Kasumi-1 (cell line): ENCODE data around the gene C20orf204.
"Not testable (repeated sequence)": the region's sequence is repeated elsewhere in the genome, so short reads cannot be mapped to it uniquely, and the experiment has no call there.

Source experiments
- DNase-seq, 2 experiments: peaks; one replicate each; lab custom pipeline; 2025; lab: John Stamatoyannopoulos, UW

Gene C20orf204, protein sequence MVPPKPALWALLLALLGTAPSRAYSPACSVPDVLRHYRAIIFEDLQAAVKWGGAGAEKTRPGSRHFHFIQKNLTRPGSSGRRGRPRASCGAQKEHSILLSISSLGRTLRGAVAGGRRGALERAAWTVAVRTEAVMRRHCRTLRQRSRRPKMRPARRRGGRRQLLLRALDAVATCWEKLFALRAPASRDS

DNA sequence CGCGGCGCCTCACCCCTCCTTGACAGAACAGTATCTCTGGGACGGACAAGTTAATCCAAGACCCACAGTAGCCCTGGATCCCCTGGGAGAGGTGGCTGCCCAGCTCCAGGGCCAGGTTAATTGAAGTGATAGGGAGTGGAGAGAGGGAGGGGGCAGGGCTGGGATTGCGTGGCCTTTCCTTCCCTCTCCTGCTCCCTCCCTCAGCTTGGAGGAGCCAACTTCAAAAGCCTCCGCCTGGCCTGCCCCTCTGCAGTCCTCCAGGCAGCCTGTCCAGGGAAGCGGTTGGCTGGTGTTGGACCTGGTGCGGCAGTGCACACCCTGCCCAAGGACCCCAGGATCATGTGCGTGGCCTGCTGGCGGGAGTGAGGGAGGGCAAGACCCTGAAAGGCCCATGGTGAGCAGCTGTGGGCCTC lies at the start of gene C20orf204:
Gene C20orf204, plus strand, starts transcription at position 250 of the 413 bp plus-strand sequence. Its CDS starts 142 bp downstream, at position 392.
- no peak for DNase-seq

DNA sequence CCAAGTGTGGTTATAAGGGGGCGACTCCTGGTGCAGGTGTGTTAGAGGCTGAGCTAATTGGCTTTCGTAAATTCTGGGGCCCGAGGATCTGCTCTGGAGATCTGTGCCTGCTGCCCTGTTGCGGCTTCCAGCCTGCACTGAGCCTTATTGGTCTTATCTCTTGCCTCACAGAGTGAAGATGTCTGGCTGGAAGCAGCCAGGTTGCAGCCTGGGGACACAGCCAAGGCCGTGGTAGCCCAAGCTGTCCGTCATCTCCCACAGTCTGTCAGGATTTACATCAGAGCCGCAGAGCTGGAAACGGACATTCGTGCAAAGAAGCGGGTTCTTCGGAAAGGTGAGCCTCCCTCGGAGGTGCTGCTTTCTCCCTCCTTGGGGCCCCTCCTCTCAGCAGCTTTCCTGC lies 35.1 kb upstream of the C20orf204 start:
- no peak for DNase-seq

DNA sequence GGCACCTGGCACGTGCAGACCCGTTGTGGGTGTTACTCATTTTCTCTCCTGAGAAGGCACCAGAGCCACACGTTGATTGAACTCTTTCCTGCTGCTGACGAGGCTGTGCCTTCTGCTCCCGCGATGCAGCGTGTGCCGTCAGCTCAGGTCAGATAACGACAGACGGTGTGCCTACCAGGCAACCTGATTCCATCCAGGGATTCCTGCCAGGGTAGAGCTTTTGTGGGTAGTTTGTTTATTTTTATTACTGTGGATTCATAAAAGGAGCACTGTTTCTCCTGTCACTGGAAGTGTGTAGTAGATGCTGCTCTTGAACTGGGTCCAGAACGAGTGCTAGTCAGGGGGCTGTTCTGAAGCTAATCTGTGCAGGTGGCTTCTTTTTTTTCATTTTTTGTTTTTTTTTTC lies 34.4 kb upstream of the C20orf204 start:
- DNase-seq: no peak

DNA sequence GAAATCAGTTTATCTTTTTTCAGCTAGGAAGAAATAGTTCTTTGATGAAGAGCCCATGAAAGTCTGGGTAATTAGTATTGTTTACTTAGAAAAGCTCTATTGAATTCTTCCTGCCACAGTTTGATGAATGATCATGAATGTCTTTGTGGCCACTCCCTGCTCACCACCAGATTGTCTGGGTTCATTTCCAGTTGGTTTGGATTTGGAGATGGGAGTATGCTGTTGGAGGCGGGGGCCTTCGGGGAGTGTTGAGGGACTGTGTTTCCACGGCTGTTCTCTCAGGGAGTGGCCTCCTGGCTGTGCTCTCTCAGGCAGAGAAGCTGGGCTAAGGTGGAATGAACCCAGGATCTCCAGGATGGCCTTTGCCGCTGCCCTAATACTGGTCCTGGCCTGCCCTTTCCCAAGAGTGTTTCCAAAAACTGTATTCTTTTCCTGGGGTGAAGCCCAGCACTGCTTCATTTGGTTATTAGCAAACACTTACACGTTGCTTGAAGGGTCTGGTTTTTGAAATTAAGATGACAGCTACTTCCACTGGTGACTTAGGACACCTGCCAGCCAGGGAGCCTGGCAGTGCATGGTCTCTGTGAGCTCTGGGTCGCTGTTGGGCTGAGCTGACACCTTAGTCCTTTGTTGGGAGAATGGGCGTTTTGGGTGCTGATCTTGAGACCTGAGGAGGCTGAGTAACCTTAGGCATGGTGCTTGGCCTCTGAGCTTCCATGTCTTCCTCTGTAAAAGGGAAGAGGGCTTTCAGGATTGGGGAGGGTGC lies 31.8 kb upstream of the C20orf204 start:
- no peak for DNase-seq

DNA sequence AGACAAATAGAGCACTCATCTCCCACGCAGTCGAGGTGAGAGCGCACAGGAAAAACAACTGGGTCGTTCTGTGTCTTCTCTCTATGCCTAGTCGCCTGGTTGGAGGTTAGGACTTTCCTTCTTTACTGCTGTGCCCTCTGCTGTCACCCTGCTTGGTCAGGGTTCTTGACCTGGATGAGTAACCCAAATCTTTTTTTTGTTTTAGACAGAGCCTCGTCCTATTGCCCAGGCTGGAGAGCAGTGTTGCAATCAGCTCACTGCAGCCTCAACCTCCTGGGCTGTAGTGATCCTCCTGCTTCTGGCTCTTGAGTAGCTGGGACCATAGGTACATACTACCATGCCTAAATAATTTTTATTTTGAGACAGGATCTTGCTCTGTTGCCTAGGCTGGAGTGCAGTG lies 30.6 kb upstream of the C20orf204 start:
- DNase-seq: no peak

DNA sequence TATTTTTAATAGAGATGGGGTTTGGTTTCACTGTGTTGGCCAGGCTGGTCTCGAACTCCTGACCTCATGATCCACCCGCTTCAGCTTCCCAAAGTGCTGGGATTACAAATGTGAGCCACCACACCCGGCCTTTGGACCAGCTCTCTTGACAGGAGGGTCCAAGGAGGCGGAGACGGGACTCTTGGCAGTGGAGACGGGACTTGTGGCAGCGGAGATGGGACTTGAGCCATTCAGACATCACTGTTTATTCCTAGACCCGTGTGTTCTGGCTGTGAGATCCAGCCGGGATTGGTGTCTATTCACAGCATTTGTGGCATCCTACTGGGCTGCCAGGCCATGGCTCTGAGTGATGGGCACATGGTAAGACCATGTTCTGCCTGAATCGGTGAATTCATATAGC lies 29.5 kb upstream of the C20orf204 start:
- no peak for DNase-seq

DNA sequence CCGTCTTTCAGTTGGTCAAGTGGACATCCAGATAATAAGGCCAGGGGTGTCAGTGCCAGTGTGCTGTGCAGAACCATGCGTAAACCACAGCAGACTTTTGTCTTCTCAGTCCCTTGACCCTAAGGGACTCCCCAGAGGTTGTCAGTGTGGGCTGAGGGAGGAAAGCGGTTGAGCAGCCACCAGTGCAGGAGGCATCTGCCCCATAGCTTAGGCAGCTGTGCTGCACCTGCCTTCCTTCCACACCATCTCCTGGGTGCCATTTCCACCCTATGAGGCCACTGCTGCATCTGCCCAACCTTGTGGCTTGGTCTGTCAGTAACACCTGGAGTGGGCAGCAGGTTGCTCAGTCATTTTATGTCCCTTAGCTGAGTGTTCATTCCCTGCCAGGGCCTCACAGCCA lies 29.1 kb upstream of the C20orf204 start:
- no peak for DNase-seq

DNA sequence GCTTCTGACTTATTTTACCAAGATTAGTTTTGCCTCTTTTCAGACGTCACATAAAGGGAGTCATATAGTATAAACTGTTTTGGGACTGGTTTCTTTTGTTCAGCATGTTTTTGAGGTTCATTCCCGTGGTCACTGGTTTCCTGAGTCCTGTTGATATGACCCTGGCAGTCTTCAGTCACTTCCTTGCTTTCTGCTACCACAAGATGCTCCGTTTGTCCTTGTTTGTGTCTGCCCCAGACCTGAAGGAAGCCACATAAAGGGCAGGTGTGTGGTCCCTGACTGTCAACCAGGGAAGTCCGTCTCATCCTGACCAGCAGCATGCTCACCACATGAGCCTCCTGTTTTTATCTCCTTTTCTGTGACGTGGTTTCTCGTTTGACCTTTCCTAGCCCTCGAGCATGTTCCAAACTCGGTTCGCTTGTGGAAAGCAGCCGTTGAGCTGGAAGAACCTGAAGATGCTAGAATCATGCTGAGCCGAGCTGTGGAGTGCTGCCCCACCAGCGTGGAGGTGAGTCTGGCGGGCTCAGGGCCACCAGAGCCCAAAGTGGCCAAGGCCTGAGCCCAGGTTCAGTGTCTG lies 26.1 kb upstream of the C20orf204 start:
- DNase-seq: peak; percentile 11 to 28

DNA sequence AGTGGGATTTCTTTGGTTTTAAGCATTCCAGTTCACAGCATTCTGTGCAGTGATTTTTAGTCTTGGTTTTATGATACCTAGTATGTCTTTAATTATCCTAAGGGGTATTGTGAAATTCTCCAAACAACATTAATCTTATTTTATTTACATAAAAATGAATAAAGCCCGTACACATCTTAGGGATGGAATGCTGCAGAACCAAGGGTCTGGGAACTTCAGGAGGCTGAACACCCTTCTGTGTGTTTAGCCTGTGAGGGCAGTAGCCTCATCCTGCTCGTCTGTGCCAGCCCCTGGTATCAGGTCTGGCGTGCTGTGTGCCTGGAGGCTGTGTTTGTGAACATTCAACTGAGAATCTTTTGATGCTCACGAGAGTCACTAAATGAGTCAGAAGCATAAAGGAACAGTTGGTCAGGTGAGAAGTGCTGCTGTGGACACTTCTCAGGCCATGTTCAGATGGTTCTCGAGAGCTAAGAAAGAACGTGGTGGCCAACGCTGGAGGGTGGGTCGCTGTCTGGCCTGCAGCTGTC lies 25.2 kb upstream of the C20orf204 start:
- DNase-seq: no peak

DNA sequence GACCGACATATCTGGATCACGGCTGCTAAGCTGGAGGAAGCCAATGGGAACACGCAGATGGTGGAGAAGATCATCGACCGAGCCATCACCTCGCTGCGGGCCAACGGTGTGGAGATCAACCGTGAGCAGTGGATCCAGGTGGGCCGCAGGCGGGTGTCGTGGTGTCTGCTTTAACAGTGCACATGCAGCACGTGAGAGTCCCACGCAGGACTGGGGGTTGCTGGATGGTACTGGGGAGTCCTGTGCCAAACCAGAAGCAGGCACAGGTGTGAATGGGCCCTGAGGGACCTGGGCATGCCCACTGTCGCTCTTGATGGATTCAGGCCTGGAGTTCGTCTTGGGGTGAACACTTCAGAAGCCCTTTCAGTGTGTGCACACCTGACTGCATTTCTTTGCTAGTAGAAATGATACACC lies 24.6 kb upstream of the C20orf204 start:
- DNase-seq: no peak

DNA sequence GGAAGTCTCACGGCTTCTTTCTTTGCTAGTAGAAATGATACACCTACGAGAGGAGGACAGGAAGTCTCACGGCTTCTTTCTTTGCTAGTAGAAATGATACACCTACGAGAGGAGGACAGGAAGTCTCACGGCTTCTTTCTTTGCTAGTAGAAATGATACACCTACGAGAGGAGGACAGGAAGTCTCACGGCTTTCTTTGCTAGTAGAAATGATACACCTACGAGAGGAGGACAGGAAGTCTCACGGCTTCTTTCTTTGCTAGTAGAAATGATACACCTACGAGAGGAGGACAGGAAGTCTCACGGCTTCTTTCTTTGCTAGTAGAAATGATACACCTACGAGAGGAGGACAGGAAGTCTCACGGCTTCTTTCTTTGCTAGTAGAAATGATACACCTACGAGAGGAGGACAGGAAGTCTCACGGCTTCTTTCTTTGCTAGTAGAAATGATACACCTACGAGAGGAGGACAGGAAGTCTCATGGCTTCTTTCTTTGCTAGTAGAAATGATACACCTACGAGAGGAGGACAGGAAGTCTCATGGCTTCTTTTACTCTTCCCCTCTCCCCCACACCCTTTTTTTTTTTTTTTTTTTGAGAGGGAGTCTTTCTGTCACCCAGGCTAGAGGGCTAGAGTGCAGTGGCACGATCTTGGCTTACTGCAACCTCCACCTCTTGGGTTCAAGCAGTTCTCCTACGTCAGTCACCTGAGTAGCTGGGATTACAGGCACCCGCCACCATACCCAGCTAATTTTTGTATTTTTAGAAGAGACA lies 23.4 kb upstream of the C20orf204 start:
- DNase-seq: not testable (repeated sequence)

DNA sequence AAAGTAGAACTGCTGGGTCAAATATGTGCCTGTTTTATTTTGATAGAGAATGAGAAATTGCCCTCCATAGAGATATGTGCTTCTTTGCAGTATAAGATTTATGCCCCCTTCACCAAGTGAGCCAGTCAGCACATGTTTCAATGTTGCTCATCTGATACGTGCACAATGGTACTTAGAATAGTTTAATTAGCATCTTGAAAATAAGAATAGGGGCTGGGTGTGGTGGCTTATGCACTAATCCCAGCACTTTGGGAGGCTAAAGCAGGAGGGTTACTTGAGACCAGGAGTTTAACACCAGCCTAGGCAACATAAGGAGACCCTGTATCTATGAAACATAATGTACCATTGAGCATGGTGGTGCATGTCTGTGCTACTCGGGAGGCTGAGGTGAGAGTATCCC lies 20.3 kb upstream of the C20orf204 start:
- DNase-seq: no peak

DNA sequence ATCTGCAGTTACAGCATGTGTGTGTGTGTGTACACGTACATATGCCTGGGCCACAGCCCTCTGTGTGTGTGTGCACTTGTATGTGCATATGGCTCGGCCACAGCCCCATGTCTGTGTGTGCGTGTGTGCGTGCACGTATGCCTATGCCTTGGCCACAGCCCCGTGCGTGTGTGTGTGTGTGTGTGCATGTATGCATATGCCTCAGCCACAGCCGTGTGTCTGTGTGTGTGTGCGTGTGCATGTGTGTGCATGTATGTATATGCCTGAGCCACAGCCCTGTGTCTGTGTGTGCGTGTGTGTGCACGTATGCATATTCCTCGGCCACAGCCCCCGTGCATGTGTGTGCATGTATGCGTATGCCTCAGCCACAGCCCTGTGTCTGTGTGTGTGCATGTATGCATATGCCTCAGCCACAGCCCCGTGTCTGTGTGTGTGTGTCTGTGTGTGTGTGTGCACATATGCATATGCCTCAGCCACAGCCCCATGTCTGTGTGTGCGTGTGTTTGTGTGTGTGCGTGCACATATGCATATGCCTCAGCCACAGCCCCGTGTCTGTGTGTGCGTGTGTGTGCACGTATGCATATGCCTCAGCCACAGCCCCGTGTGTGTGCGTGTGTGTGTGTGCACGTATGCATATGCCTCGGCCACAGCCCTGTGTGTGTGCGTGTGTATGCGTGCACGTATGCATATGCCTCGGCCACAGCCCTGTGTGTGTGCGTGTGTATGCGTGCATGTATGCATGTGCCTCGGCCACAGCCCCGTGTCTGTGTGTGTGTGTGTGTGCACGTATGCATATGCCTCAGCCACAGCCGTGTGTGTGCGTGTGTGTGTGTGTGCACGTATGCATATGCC lies 14.6 kb upstream of the C20orf204 start:
- DNase-seq: no peak

DNA sequence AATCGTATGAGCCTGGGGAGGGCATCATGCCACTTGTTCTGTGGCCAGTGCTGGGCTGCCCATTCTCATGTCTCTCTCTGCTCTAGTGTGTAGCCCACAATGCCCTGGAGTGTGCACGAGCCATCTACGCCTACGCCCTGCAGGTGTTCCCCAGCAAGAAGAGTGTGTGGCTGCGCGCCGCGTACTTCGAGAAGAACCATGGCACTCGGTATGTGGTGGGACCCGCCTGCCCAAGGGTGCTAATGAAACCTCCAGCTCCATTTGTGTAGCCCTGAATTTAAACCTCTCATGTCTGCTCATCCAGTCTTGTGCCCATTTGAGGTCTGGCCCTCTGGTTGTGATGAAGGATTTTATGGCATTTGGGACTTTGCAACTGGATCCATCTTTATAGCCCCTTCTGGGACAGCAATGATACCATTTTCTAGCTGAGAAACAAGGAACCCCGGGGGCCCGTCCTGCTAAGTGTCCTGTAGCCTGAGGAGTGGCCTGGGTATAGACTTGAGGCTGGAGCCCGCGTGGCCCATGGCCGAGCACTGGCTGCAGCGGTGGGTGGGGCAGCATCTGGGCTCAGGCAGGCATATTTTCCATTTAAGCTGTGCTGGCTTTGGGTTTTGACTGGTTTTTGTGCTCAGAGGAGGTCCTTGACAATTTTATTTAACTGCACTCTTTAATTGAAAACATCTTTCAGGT lies 13.2 kb upstream of the C20orf204 start:
- DNase-seq: no peak

DNA sequence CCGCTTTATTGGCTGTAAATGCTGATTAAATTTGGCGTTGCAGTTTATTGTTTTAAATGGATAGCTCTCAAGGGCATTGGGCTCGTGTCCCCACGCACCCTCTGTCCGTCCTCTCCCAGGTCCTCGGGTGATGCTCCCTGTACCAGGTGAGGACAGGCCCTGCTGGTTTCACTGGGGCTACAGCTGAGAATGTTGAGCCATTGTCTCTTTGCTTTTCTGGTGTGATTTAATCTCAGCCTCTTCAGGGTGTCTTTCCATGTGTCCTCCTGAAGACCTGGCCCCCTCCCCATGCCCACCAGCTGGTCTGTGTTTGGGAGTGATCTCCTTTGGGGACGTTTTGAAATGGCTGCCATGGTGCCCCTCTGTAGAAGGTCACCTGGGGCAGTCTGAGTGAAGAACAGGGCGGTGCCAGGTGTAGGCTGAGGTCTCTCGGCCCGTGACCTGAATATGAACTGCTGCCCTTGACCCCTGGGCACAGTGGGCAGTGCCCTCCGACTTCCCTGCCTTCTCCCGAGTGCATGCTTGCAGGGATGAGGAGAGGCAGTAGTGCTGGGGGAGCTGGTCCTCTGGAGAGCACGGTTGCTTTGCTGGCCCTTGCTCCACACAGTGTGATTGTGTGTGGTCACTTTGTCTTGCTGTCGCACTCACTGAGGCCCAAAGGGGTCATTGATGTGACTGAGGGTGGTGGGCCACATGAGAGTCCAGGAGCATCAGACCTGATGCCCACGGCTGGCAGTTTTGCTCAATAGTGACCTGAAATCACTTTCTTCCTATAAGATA lies 12.4 kb upstream of the C20orf204 start:
- DNase-seq: no peak

DNA sequence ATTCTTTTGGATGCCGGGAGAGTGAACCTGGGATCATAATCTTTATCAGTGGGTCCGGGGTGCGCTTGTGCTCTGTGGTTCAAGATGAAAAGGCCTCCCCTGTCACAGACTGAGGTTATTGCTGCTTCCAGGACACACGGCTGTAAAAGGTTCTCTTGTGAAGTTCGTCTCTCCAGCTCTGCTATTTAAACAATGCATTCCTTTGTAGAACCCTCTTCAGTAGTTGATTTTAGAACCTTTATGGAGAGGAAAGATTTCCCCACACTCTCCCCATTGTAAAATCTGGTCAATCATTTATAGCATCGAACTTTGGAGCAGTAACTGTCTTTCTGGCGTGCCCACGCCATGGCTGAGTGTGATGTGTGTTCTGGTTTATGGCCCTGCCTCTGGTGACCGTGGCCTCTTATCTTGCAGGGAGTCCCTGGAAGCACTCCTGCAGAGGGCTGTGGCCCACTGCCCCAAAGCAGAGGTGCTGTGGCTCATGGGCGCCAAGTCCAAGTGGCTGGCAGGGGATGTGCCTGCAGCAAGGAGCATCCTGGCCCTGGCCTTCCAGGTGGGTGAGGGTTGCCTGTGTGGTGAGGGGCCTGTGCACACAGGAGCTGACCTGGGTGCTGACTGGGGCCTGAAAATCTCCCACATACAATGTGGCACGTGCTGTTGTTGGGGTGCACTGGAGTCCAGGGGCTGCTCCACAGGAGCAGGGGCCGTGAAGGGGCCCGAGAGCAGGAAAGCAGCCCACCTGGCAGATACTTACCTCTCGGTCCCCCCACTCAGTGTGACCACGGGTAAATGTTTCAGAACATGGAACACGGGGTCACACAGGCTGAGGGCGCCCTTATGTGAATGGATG lies 11.6 kb upstream of the C20orf204 start:
- DNase-seq: no peak

DNA sequence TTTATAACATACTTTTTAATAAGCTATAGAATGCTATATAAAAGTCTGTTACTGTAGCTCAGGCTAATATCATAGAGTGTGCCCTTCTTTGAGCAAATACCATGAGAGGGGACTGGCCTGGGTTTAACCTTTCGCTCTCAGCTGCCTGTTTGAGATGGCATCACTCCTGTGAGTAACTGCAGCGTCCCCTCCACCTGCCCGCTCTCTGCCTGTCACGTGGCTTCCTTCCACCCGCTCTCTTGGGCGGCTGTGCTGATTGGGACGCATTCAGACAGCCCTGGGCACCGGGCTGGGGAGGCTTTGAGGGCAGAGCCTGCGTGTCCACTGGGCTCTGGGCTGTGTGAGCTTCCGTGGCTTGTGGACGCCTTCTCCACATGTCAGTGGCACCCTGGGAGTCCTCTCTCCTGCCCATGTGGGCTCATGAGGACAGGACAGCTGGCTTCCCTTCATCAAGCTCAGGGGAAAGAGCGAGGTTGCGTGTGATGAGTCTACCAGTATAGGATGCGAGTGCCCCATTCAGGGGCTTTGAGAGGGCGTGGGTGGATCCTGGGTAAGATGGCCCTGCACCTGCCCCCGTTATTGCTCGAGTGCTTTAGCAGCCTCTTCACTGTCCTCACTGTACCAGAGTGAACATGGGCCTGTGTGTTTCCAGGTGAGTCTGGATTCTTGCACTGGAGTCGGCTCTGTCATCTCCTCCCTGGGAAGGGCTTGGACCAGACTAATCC lies 10.7 kb upstream of the C20orf204 start:
- DNase-seq: no peak

DNA sequence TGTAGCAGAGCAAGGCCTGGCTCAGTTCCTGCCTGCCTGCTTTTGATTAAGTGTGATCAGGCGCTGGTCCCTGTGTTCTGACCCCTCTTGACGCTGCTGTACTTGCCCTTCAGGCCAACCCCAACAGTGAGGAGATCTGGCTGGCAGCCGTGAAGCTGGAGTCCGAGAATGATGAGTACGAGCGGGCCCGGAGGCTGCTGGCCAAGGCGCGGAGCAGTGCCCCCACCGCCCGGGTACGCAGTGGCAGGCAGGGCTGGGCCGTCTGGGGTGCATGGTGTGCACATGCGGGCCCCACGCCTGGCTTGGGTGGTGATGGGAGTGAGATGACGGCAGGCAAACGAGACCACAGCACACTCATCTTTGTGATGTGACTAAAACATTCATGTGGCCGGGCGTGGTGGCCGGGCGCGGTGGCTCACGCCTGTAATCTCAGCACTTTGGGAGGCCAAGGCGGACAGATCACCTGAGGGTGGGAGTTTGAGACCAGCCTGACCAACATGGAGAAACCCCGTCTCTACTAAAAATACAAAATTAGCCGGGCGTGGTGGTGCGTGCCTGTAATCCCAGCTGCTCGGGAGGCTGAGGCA lies 10.1 kb upstream of the C20orf204 start:
- DNase-seq: no peak
